Stimulated activated CD4-positive, alpha-beta T cell treated with anti-CD3 and anti-CD28 coated beads, Interleukin-1b, Interleukin-23, amount 100 ng/mL, for 4 hours (primary cell): ENCODE measurements around the gene TMCC1.
"Not testable (repeated sequence)": the region's sequence is repeated elsewhere in the genome, so short reads cannot be mapped to it uniquely, and the experiment has no call there.

Source experiments
- DNase-seq, 2 donors: peaks; one replicate each; pipeline ENCODE4 v3.0.0-alpha.2; 2020; ENCODE audit warnings: low read depth in 2 of 2

Gene TMCC1

DNA sequence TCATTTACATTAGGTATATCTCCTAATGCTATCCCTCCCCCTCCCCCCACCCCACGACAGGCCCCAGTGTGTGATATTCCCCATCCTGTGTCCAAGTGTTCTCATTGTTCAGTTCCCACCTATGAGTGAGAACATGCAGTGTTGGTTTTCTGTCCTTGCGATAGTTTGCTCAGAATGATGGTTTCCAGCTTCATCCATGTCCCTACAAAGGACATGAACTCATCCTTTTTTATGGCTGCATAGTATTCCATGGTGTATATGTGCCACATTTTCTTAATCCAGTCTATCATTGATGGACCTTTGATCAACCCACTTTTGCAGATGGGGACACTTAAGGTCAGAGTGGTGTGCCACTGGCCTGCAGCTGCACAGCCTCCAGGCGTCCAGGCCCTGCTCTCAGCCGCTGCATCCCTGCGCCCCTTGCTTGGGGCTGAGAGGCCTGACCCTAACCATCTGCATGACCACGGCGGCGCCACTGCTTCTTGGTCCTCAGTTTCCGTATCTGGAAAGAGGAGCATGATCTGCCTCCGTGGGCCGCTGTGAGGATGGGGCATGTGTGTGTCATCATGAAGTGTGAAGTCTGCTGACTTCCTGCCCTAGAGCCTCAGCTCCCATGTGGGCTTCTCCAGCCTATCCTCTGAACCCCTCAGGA is 282.6 kb downstream of the TMCC1 start:
- not testable (repeated sequence) for DNase-seq

- DNase-seq = no peak
Measured at GRCh38 chr3:129610276-129610675, 283.2 kb downstream of the TMCC1 start.

DNA sequence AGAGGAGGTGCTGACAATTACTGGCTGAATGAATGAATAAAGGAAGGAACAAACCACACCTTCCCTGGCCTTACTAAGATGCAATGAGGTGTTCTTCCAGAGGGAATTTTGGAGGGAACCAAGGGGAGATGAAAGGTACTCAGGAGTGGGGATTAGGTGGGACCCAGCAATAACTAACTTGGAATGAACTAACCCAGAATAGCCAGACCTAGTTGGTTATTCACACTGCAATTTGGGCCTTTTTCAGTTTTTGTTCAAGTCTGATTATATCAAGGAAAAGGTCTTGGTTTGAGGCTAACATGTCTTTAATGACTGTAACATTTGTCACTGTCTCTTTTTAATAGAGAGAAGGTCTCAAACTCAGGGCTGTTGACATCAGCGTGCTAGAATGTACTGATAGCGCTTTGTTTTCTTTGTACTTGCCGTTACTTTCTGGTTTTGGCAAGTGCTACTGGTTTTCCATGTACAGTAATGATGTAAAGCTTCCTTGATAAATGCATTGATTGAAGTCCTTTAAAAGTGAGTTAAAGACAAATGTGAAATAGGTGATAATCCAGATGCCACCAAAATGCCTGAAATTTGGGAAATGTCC is 283.8 kb downstream of the TMCC1 start:
- DNase-seq = no peak

DNA sequence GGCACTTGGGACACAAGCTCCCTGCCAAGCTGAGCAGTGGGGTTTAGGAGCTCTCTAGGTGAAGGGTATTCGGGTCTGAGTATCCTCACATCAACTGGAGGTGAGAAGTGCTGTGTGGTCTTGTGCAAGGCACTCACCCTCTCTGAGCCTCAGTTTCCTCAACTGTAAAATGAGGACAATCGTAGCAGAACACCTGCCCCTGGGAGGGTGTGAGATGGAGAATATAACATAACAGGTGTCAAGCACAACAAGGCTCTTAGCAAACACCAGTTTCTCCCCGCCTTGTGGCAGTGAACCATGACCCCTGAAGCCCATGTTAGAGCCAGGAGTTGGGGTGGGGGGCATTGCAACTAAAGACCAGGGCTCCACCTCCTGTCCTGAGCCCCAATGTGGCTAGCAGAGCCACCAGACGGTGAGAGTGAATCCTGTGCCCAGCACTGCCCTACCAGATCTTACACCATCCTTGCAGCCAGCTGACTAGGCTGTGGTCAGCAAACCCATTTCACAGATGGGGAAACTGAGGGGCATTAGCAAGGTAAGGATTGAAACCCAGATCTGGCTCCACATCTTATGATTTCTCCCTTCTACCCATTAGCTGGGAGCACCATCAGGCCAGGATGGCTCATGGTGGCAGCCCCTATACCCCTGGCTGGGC is 284.4 kb downstream of the TMCC1 start:
- DNase-seq = no peak

- DNase-seq = no peak
Measured at GRCh38 chr3:129608087-129608935, 285.2 kb downstream of the TMCC1 start.

DNA sequence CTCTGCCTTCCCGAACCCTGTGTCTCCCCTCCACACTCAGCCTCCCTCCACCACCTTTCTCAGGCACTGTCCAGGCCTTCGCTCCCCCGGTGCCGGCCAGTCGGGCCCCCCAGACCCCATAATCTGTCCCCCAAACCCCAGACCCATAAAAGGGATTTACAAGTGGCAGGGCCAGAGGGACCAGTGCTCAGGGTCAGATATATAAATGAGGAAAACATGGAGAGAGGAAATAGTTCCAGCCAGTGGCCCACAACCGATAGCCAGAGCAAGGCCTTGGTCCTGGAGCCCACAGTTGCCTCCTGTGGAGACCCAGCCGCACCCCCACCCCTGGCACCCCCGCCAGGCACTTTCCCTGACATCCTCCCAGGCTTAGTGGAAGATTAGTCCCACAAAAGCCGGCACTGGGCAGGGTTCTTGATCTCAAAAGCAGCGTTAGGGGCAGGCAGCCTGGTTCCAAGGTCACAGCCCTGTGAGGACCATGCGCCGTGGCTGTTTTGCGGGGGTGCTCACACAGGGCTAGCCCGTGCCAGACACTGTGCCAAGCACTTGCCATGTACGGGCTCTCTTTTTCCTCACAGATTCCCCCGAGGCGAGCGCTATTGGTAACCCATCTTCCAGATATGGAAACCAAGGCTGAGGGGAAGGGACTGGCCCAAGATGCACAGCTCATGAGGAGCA is 286.0 kb downstream of the TMCC1 start:
- no peak for DNase-seq

GRCh38 chr3:129606636-129607390 is 286.7 kb downstream of the TMCC1 start, which contains the start of gene PLXND1:
Gene PLXND1 (minus strand): TSS chr3:129606676. CDS start chr3:129606639, 37 bp downstream.
- peak in 1 of 2 donors; percentile 42 for DNase-seq

GRCh38 chr3:129605922-129606635 is 287.4 kb downstream of the TMCC1 start:
- DNase-seq = no peak

DNA sequence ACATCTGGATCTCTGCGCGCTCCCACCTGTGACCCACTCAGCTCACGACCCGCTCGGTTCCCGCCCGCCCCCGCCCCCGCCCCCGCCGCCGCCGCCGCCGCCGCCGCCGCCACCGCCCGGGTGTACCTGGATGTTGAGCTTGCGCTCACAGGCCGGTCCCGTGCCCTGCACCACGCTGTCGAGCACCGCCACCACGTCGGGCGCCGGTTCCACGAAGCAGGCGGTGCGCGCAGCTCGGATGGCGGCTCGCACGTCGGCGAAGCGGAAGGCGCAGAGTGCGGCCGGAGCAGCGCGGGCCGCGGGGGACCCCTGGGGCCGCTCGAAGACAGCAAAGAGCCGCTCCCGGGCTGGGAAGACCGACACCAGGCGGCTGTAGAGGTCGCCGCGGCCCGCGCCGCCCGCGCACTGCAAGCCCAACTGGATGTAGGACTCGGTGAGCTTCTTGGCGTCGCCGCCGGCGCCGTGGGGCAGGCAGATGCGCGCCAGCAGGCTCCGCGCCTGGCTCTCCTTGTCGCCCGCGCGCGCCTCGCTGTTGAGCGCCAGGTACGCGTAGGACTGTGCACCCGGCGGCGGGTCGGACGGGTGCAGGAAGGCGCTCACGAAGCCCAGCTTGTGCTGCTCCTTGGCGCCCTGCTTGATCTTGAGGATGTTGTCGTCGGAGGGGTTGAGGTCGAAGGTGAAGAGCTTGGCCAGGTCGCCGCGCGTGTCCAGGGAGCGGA is 288.1 kb downstream of the TMCC1 start:
- DNase-seq = peak in 1 of 2 donors; percentile 31

DNA sequence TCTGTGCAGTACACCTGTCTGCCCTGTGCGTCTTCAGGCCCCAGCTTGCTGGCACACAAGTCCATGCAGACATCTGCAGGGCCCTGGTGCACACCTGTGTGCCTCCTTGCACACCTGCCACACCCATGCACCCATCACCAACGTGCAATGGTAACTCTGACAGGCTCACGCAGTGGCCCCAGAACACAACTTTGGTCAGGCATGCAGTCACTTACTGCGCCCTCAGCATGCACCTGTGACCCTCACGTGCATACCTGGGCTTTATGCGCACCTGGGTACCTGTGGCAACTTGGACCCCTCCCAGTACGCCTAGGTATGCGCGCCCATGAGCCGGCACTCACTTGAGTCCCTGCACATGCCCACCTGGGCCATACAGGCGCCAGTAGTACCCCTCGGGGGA is 288.7 kb downstream of the TMCC1 start:
- no peak for DNase-seq

DNA sequence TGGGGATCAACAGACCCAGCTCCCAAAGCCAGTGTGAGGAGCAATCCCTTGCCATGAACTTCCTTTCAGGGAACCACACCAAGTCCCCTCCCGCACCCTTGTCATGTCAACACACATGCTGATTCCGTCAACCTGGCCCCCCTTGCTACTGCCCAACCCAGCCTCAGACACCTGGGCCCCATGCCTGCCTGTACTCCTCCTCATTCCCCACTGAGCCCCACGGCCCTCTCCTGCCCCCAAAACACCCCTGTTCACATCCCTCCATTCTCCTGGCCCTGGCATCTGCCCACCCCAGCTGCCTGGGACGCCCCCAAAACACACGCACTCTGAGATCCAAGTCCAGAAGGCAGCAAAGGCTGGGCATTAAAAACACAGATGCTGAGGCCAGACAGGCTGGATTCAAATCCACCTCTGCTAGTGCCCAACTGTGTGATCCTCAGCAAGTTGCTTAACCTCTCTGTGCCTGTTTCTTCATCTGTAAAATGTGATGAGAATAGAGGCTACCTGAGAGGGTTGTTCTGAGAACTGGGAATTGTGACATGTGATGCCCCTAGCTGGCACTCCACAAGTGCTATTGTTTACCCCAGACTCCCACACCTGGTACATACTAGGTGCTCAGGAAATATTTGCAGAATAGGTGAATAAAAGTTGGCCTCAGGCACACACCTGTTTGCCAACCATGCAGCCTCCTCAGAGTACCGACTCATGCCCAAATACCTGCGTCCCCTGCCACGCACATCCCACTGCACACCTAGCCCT is 289.3 kb downstream of the TMCC1 start:
- no peak for DNase-seq

GRCh38 chr3:129603561-129603942 is 290.0 kb downstream of the TMCC1 start:
- no peak for DNase-seq

- no peak for DNase-seq
Measured at GRCh38 chr3:129602730-129603560, 290.6 kb downstream of the TMCC1 start.

DNA sequence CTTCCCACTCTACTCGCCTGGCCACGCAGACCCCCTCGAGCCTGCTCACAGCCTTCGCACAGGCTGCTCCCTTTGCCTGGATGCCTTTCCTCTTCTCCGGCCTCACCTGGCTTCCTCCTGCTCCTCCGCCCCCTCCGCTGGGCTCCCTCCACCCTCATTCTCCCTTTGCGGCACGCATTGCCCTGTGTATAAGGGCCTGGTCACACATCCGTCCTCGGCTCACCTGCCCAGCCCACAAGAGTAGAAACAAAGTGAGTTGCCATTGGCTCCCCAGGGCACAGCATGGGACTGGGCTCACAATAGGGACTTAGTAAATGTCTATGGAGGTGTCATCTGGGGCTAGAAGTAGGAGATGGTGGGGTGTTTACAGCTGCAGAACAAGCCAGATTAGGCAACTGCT is 291.2 kb downstream of the TMCC1 start:
- DNase-seq = no peak

DNA sequence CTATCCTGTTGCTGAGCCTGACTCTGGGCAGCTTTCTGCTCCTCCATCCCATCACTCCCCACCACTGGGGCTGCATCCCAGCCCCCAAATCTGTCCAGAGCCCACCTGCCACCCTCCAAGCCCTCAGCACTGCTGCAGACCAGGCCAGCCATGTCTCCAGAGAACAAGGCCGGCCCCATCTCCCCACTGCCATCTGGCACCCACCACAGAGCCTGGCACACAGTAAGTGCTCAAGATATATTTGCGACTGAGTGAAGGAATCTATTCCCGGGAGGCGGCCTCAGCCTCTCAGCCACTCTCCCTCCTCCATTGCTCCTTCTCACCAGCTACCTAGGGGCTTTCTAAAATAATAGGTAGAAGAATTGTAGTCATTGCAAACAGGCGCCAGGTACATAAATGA is 291.8 kb downstream of the TMCC1 start:
- DNase-seq = no peak

GRCh38 chr3:129600348-129600747 is 293.2 kb downstream of the TMCC1 start:
- DNase-seq = no peak

GRCh38 chr3:129599607-129600006 is 293.9 kb downstream of the TMCC1 start:
- no peak for DNase-seq

- no peak for DNase-seq
Measured at GRCh38 chr3:129599073-129599472, 294.4 kb downstream of the TMCC1 start.
